GM12878 (cell line): ENCODE data around the gene RPL26.

Experiments used
- CBX3 ChIP-seq: fragments of 200-600 bp; sonication (generic); IDR thresholded peaks from 2 replicates; pipeline ENCODE4 v1.6.1; 2016; ENCODE audit warnings: low read depth, borderline replicate concordance
- CBX5 ChIP-seq: sonication (generic); IDR thresholded peaks from 2 replicates; pipeline ENCODE4 v1.6.1; 2016; ENCODE audit warnings: low read depth, moderate library complexity, mild to moderate bottlenecking, inconsistent platforms
- CHD4 ChIP-seq: fragments of 200-600 bp; sonication (generic); IDR thresholded peaks from 2 replicates; pipeline ENCODE4 v1.6.1; 2016; ENCODE audit warnings: mild to moderate bottlenecking
- CTCF ChIP-seq, 3 experiments: IDR thresholded peaks in 2 of 3; conservative IDR thresholded peaks in 1 of 3; 2 replicates each; pipeline ENCODE4 v1.5.1; 2011; ENCODE audit warnings: low read depth in 3 of 3, low read length in 3 of 3, mild to moderate bottlenecking in 3 of 3, control low read depth in 2 of 3, moderate library complexity in 2 of 3, inconsistent platforms in 1 of 3, mixed read lengths in 1 of 3; ENCODE audit not compliant: control insufficient read depth in 2 of 3, insufficient read depth in 1 of 3; ENCODE audit errors: extremely low read depth in 1 of 3
- EP300 ChIP-seq, 2 experiments: fragments of 150-350 bp in 1 of 2; IDR thresholded peaks; 2 replicates each; pipeline ENCODE4 v1.6.1; 2011 to 2012; ENCODE audit warnings: low read depth in 2 of 2, low read length in 2 of 2, borderline replicate concordance in 1 of 2, improper control_type of control experiment in 1 of 2, inconsistent platforms in 1 of 2; ENCODE audit not compliant: control insufficient read depth in 1 of 2
- EZH2 ChIP-seq: IDR thresholded peaks from 2 replicates; pipeline ENCODE4 v1.6.1; 2012; ENCODE audit warnings: low read depth, mild to moderate bottlenecking, control low read depth, inconsistent platforms, low read length, borderline replicate concordance; ENCODE audit not compliant: control insufficient read depth
- IRF3 ChIP-seq: fragments of 450-650 bp; IDR thresholded peaks from 2 replicates; pipeline ENCODE4 v1.6.1; 2014; ENCODE audit warnings: mild to moderate bottlenecking
- JUND ChIP-seq: IDR thresholded peaks from 2 replicates; pipeline ENCODE4 v1.6.1; 2012; ENCODE audit warnings: low read depth, mild to moderate bottlenecking, low read length, improper control_type of control experiment, moderate library complexity
- POLR2A ChIP-seq: IDR thresholded peaks from 2 replicates; pipeline ENCODE4 v1.6.1; 2011; ENCODE audit warnings: low read depth, mild to moderate bottlenecking, low read length
- POLR2AphosphoS5 ChIP-seq: IDR thresholded peaks from 2 replicates; pipeline ENCODE4 v1.6.1; 2011; ENCODE audit warnings: mild to moderate bottlenecking, low read length, inconsistent platforms
- RAD21 ChIP-seq: IDR thresholded peaks from 2 replicates; pipeline ENCODE4 v1.6.1; 2011; ENCODE audit warnings: mild to moderate bottlenecking, low read depth, low read length, moderate library complexity; ENCODE audit not compliant: insufficient read depth
- RELA ChIP-seq: fragments of 450-650 bp; IDR thresholded peaks from 2 replicates; pipeline ENCODE4 v1.8.0; 2014; ENCODE audit warnings: borderline replicate concordance; ENCODE audit not compliant: partially characterized antibody
- SP1 ChIP-seq: IDR thresholded peaks from one replicate; pipeline ENCODE4 v1.6.1; 2011; ENCODE audit warnings: low read depth, low read length

GRCh38 chr17:8405499-8406016 is 22.6 kb upstream of the RPL26 start:
- no peak for TF ChIP-seq CTCF (IDR thresholded peaks at IDR 0.05 in 2 of 3, conservative IDR thresholded peaks at IDR 0.05 in 1 of 3; ENCODE audit: control insufficient read depth in 2 of 3, extremely low read depth in 1 of 3, insufficient read depth in 1 of 3, low read depth in 3 of 3, low read length in 3 of 3)
- no peak for TF ChIP-seq RAD21
- no peak for TF ChIP-seq JUND
- TF ChIP-seq CBX3 = no peak
- TF ChIP-seq CHD4 = no peak
- no peak for TF ChIP-seq RELA
- TF ChIP-seq SP1 = no peak
- no peak for TF ChIP-seq POLR2AphosphoS5
- TF ChIP-seq IRF3 = no peak
- TF ChIP-seq POLR2A = no peak
- TF ChIP-seq CBX5 = no peak
- TF ChIP-seq EP300 (IDR thresholded peaks at IDR 0.05; ENCODE audit: borderline replicate concordance in 1 of 2, control insufficient read depth in 1 of 2, low read depth in 2 of 2, low read length in 2 of 2) = no peak
- no peak for TF ChIP-seq EZH2
